GM18499 (cell line): ENCODE data around the gene CETN1.

Experiments used
- ATAC-seq: cut with Tn5 transposase; IDR thresholded peaks from one replicate; pipeline ENCODE4 v1.9.1; 2021; ENCODE audit warnings: moderate number of reproducible peaks; ENCODE audit not compliant: insufficient read depth, unreplicated experiment

CETN1 gene

GRCh38 chr18:618618-619017, 38.4 kb downstream of the CETN1 start:
- ATAC-seq = no peak

DNA sequence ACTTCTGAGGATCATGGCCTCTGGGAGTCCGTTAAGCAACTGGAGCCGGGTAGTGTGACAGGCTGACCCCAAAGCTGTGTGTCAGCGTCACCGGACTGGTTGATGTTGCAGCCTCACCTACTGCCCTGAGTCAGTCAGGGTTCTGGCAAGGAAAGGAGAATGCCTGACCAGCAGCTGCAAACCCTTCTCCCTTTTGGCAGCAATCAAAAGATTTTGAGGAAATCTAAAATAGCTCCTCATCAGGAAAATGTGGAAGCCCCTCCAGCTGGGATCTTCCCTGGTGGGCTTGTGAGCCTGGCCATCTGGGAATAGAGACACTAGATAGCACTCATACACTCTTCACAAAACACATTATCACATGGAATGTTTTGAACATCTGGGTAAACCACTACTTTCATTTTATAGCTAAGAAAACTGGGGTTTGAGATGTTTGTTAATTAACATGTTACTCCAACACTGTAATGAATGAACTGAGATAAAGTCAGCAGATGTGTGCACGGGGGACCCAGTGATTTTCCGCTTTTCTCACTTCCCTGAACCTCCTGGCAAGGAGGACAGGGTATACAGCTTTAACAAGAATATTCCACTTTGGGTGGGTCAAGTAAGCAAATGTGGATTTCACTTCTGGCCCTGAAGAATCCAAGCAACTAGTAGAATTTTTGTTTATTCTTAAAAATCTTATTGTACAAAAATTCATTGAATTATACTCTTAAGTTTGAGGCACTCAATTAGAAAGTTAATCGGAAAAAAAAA, 41.3 kb downstream of the CETN1 start:
- ATAC-seq = no peak

DNA sequence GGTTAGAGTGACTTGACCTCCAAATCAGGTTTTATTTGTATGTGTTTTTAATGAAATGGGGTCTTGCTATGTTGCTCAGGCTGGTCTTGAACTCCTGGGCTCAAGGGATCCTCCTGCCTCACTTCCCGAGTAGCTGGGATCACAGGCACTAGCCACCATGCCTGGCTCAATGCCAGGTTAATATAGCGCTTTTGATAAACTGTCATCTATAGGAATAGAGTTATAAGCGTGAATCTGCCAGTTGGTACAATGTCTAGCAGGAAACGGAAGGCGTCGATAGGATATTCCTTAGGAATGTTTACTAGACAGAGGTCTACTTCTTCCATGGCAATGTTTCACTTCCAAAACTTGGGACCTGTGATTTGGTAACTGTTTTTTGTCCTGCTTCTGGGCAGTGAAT, 42.1 kb downstream of the CETN1 start:
- ATAC-seq = no peak

DNA sequence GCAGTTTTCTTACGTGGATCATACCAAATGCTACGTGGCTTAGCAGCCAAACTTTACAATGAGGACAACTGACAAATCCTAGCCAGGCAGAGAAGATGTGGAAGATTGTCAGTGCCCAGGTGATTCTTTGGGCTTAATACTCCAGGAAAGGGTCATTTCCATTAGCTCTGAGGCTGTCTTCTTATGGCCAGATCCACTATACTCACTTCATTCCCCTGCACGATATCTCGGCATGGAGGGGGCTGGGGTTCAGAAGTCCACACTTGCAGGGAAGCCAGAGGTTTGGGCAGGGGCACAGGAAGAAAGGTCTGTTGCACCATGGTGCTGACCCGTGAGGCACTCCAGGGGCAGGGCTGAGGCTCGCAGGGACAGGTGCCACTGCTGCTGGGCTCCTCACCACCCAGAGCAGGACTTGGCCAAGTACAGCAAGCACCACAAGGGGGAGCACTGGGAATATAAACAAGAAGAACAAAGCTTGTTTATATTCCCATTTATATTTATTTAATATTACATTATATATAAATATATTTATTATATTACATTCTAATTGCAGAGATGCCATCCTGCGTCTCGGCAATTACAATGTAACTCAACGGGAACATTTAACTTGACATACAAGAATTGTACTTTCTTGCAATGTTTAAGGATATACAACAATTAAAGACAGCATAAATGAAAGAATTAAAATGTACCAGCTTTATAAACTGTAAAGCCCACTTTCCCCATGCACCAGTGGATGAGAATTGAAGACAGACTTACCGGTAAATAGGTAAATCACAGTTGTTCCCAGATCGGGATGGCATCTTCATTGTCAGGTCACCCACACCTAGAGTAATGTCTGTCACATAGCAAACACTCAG, 43.8 kb downstream of the CETN1 start:
- ATAC-seq = no peak

DNA sequence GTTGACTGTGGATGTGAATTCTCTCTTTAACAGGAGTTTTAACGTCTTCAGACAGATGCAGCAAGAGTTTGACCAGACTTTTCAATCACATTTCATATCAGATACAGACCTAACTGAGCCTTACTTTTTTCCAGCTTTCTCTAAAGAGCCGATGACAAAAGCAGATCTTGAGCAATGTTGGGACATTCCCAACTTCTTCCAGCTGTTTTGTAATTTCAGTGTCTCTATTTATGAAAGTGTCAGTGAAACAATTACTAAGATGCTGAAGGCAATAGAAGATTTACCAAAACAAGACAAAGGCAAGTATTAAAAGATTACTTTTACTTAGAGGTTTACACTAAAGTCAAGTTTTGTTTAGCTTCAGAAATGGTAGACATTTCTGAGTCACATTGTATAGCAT, 47.1 kb downstream of the CETN1 start:
- no peak for ATAC-seq

DNA sequence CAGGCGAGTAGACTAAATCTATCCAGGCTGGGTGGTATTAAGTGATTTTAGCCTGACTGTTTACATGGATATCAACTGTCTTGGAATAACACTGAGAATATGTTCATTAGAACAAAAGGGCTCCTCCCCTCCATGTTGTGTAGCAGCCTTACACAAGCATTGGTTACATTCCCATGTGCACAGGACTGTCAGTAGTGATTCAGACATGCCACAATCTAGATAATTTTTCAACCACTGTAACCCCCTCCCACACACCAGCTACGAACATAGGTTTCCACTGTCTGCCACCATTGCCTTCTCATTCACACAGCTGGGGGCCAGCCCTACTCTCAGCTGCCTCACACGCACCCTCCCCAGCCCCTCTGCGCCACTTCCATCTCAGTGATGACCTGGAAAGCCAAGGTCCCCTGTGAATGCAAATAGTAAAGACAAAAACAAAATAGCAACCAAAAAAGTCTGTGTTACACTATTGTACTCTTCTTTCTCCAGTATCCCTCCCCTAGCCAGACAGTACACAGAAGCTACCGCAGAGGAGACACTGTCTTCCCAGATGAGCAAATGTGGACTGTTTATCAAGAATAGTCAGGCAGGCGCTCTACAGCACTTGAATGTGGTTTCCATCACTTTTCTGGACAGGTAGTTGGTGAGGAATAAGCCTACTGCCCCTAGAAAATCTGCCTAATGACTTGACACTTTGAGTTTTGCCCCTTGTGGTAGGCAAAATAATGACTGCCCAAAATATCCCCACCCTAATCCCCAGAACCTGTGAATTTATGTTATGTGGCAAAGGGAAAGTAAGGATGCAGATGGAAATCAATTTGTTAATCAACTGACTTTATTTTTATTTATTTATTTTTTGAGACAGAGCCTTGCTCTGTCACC, 49.3 kb downstream of the CETN1 start:
- ATAC-seq = no peak

- ATAC-seq = no peak
Observed at GRCh38 chr18:631560-631959, 51.4 kb downstream of the CETN1 start.
